Fibroblast of skin of right quadriceps (primary cell): ENCODE results near the gene GOLT1B.
"Not testable (repeated sequence)": the region's sequence is repeated elsewhere in the genome, so short reads cannot be mapped to it uniquely, and the experiment has no call there.

Experiments used
- DNase-seq: peaks from one replicate; pipeline ENCODE4 v3.0.0-alpha.2; 2013

The GOLT1B gene

DNA sequence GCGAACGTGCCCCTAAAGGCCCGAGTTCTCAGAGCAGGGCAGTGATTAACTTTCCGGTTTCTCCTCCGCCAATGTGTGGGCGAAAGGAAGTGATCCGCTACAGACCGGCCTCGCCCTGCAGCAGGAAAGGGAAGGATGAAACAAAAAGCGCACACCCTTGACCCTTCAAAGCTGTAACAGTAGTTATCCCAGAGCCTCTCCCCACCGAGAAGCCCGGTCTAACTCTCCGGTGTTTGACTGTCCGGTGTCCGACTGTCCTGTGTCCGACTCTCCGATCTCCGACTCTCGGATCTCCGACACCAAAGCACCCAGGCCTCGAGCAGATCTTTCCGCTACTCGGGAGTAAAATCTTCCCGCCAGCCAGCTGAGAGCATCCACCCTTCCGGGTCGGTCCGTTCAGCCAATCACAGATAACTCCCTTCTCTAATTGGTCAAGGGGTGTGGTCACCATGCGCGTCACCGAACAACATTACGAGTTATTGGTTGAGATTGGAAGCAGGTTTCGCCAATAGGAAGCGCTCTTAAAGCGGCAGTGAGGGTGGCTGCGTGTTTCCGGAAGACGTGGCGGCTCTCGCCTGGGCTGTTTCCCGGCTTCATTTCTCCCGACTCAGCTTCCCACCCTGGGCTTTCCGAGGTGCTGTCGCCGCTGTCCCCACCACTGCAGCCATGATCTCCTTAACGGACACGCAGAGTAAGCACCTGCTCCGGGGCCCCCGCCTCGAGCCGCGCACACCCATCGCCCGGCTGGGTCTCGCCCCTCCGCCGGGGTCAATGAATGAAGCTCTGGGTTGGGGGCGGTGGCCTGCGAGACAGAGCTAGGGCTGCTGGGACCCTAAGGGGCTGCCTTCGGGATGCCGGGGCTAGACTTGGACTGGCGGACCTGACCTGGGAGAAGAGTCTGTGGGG lies at the start of gene GOLT1B, which contains the start of gene RECQL:
Gene GOLT1B (plus strand): TSS at position 532 of the 906 bp plus-strand sequence. CDS start 135 bp downstream, at position 667.
Gene RECQL (minus strand): TSS at position 378 of the 906 bp plus-strand sequence. CDS start 2,065 bp downstream, outside the sequence.
- DNase-seq: peak; percentile 99

DNA sequence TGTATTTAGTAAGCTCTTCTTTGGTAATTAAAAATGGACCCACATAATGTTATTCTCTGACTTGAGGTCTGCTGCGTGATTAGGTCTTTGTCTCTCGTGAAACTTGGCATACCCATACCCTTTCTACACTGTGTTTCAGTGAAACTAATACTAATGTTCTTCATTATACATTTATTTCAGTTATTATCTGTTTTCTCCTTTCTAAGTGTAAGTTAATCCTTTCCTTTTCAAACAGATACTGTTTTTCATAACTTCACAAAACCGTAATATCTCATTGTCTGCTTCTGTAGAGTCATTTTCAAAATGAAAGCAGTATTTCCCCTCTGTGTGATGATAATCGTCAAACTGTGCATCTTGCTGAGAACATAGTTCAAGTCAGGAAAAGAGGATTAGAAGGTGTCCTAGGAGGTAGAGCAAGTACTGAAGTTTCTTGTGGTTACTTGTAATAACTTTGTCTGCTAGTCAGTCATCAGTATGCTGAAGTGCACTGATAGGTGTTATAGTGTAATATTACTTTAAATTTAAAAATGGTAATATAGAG lies 48.2 kb upstream of the GOLT1B start:
- no peak for DNase-seq

- DNase-seq: no peak
Measured at GRCh38 chr12:21456291-21456780, 45.3 kb upstream of the GOLT1B start.

DNA sequence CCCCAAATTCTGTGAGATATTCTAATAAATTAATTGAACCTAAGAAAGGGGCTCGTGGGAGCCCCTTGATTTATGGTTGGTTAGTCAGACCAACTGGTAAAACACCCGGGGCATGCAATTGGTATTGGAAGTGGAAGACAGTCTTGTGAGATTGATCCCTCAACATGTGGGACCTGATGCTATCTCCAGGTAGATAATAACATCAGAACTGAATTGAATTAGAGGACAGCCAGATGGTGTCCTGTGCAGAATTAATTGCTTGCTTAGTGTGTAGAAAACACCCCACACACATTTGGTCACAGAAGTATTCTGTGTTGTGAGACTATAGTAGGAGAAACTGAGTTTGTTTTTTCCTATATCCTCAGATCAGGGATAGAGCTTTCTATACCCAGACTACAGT lies 42.1 kb upstream of the GOLT1B start:
- no peak for DNase-seq

GRCh38 chr12:21467334-21467733 lies 34.3 kb upstream of the GOLT1B start:
- DNase-seq: not testable (repeated sequence)

- no peak for DNase-seq
Measured at GRCh38 chr12:21471294-21471693, 30.3 kb upstream of the GOLT1B start.

DNA sequence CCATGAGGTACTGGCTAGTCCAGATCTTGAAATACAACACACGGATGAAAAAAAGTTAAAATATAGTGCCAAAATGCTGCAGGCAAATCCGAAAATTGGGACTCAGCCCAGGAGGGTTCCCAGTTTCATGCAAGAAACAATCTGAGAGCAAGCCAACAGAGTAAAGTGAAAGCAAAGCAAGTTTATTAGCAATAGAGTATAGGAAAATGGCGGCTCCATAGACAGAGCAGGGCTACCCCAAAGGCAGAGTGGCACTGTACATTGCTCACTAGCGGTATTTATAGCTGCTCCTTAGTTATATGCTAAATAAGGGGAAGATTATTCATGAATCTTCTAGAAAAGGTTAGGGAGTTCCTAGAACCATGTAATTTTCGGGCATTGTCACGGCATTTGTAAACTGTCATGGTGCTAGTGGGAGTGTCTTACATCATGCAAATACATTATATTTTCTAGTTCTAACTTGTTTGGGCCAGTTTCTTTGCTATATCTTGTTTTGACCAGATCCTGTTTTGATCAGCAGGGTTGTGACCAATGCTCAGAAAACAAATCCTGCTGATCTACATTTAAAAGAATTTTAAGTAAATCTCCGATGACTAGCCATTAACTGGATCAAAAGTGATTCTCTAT lies 29.3 kb upstream of the GOLT1B start:
- DNase-seq: no peak

GRCh38 chr12:21475552-21475951 lies 26.0 kb upstream of the GOLT1B start:
- no peak for DNase-seq

DNA sequence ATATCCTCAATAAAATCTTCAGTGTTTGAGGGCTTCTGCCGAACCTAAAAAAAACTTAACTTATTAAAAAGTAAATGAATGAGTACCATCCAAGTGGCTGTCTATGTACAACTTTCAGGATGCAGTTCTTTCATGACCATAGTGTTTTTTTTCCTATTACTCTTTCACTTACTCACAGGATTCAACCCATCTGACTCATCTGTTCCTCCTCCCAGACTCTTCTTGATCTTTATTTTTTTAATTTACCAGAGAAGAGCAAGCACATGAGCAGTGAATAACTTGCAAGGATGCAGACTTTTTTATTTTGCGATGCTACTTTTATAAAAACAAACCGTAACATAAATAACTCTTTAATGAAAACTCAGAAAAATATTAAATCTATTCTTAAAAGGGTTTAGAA lies 24.6 kb upstream of the GOLT1B start:
- peak; percentile 41 for DNase-seq

DNA sequence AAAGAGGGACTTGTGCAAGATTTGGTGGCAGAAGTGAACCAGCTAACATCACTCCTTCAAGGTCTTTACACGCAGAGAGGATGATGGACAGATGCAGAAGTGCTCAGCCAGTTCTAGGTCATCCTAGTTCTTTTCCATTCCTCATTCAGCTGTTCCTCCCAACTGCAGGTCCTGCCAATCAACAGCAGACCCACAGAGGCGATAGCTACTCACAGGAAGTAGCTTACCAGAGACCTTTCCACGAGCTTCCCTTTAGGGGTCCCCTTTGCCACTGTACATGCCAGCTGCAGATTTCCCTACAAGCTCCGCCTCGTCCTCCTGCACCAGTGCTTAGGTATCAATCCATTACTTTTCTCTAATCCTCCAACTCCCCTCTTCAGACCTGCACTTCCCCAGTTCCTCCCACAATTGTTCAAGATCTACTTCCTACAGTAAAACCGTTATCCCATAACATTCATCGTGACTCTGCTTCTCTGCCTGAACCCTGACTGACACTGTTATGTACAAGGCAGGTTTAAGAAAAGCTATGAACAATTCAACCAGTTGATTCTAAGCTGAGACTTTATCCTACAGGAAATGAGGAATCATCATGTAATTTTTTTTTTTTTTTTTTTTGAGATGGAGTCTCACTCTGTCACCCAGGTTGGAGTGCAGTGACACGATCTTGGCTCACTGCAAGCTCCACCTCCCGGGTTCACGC lies 22.7 kb upstream of the GOLT1B start:
- DNase-seq: no peak

- DNase-seq: no peak
Measured at GRCh38 chr12:21483531-21483930, 18.1 kb upstream of the GOLT1B start.

- DNase-seq: no peak
Measured at GRCh38 chr12:21485998-21486397, 15.6 kb upstream of the GOLT1B start.

- no peak for DNase-seq
Measured at GRCh38 chr12:21499765-21500164, 1.8 kb upstream of the GOLT1B start.

- DNase-seq: no peak
Measured at GRCh38 chr12:21500786-21501257, 767 bp upstream of the GOLT1B start.

DNA sequence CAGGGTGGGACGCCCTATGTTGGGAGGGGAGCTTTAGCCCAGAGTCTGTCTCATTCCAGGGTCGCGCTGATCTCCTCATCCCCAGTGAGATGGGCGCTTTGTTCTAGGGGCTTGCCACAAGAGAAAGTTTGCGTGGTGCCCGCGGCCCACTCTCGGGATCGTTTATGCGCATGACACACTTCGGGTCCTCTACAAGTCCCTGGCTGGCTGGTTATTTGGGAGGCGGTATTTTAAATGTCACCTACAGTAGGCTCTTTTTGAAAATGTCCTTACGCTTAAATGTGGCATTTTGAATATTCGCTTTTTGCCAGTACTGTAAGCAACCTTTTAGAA lies 541 bp downstream of the GOLT1B start:
- DNase-seq: peak; percentile 34

- no peak for DNase-seq
Measured at GRCh38 chr12:21502872-21503271, 1.3 kb downstream of the GOLT1B start.

GRCh38 chr12:21505888-21506287 lies 4.3 kb downstream of the GOLT1B start:
- no peak for DNase-seq

DNA sequence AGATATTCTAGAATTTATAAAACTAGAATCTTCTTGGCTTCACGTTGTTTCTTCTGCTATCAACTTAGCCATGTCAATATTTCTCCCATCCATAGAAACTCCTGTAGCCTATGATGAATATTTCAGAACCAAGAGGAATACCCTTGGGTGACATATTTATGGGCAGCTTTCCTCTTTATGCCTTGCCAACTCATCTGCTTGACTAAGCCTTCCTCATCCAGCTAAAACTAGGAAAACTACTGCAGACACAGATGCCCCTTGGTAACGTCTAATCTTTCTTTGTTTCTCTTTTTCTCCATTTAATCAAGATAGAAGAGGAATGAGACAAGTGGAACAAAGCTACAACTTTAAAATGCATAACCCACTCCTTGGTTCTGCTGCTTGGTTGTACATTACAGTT lies 6.3 kb downstream of the GOLT1B start:
- no peak for DNase-seq

DNA sequence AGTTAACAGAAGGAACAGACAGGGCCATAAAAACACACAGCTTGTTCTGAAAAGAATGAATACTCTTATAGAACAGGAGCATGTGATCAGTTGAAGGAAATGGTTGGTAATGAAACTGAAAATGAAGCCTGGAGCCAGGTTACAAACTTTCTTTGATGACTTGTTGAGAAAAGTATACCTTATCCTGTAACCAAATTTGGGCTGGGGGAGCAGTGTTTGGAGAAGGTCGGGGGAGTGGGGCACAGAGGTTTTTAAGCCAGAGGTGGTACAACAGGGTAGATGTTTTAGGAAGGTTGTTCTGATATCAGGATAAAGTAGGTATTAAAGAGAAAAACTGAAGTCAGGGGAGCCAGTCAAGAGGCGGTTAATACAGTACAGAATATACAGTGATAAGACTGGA lies 8.2 kb downstream of the GOLT1B start:
- DNase-seq: no peak

DNA sequence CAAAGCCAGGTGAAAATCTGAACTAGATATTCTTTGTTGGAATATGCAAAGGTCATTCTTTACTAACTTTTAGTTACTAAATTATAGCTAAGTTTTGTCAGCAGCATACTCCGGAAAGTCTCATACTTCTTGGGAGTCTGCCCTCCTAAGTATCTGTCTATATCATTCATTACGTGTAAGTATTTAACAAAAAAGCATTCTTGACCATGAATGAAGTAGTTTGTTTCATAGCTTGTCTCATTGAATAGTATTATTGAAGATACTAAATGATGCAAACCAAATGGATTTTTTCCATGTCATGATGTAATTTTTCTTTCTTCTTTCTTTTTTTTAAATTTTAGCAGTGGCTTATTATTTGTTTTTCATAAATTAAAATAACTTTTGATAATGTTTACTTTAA lies 14.7 kb downstream of the GOLT1B start:
- no peak for DNase-seq

- no peak for DNase-seq
Measured at GRCh38 chr12:21518451-21518850, 16.9 kb downstream of the GOLT1B start.

DNA sequence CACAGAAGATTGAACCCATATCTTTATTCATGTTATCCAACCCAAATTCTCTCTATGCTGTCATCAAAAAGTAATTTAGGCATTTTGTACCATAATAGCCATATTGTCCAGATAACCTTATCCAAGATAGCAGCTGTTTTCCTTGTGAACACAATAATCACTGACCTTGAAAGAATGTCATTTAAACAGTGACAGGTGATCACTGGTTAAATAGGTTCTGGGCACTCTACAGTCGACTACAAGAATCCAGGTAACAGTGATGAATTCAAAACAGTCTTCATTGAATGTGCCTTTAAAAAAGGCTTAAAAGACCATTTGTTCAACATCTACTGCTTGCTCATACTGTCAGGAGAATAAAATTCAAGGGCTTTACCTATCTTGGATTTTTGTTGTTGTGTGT lies 20.0 kb downstream of the GOLT1B start:
- DNase-seq: no peak

DNA sequence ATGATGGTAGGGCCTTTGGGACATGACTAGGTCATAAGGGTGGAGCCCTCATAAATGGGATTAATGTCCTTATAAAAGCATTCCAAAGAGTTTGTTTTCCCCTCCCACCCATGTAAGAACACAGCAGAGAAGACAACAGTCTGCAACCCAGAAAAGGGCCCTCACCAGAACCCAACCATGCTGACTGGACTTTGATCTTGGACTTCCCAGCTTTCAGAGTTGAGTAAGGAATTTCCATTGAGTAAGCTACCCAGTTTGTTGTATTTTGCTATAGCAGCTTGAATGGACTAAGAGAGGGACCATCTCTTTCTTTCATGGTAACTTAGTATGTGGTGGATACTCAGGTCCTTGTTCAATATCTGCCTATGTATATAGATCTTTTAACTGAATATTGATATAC lies 21.6 kb downstream of the GOLT1B start:
- DNase-seq: no peak
